GM12872 (cell line): Measurements from ENCODE around the gene CRADD.

ENCODE experiments used
- TF ChIP-seq, protein P1 (sequence below): IDR thresholded peaks from 3 replicates; pipeline ENCODE4 v1.5.1; 2011; ENCODE audit warnings: low read depth, mild to moderate bottlenecking, low read length, moderate library complexity; ENCODE audit not compliant: insufficient read depth

The CRADD gene

DNA sequence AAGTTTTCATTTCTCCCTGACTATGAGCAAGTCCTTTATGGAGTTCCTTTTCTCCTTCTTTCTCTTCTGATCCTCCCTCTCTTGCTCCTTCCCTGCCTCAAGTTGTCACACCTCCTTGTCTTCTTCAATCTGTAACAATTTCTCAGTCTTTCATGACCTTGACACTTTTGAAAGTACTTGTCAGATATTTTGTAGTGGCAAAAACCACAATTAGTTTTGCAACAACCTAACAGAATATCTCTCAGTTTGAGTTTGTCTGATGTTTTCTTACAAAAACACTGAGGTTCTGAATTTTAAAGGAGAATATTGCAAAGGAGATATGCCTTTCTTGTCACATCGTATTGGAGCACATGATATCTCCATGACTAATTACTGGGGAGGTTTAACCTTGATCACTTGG, 4.1 kb upstream of the CRADD start:
- TF ChIP-seq, protein P1, sequence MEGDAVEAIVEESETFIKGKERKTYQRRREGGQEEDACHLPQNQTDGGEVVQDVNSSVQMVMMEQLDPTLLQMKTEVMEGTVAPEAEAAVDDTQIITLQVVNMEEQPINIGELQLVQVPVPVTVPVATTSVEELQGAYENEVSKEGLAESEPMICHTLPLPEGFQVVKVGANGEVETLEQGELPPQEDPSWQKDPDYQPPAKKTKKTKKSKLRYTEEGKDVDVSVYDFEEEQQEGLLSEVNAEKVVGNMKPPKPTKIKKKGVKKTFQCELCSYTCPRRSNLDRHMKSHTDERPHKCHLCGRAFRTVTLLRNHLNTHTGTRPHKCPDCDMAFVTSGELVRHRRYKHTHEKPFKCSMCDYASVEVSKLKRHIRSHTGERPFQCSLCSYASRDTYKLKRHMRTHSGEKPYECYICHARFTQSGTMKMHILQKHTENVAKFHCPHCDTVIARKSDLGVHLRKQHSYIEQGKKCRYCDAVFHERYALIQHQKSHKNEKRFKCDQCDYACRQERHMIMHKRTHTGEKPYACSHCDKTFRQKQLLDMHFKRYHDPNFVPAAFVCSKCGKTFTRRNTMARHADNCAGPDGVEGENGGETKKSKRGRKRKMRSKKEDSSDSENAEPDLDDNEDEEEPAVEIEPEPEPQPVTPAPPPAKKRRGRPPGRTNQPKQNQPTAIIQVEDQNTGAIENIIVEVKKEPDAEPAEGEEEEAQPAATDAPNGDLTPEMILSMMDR, result no peak

DNA sequence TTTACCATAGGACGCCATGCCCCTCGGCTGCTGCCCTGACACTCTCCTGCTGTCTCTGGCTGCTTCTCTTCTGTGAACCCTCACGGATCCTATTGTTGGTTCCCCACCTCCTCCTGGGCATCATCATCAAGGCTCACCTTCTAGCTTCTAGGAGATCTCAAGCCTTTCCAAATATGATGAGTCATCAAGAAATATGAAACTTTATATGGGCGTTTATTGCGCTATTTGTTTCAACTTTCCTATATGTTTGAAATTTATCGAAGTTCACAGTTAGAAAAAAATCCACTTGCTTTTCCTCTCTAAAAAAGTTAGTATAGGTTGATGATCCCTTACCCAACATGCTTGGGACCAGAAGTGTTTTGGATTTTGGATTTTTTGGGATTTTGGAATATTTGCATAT, 2.8 kb upstream of the CRADD start:
- TF ChIP-seq, protein P1, result no peak

DNA sequence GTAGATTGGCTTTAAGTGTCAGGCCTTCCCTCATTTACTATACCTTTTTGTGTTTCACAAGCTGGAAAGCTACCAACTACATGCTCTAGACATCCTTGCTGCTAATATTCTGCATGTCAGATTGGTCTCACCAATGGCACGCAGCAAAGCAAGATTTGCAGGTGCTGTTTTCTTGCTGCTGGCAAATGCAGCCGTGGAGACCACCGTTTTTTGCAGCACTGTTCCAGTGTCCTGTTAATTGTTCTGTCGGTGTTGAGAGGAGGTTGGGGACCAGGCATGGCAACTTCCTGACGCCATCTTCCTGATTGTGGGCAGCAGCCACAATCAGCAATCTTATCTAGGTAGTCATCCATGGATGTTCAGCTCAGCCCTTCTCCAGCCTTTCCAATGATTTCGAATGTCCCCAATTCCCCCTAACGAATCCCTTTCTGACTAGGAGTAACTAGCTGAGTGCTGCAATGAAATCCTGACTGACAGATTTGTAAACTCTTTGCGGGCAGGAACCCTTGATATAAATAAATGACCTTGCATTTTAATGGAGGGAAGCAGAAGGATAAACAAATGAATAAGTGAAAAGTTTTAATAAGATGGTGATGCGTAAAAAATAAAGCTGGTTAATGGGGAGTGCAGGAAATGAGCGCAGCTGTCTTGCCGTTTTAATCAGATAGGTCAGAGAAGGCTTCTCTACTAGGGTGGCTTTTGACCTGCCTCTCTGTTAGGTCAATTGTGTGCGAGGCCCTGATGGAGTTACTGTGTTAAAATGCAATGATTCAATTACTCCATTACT, 574 bp upstream of the CRADD start:
- TF ChIP-seq, protein P1, result no peak

DNA sequence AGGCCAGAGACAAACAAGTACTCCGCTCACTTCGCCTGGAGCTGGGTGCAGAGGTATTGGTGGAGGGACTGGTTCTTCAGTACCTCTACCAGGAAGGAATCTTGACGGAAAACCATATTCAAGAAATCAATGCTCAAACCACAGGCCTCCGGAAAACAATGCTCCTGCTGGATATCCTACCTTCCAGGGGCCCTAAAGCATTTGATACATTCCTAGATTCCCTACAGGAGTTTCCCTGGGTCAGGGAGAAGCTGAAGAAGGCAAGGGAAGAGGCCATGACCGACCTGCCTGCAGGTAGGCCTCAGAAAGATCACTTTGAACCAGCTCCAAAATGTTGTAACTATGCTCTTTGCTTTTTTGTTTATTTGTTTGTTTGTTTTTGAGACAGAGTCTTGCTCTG, 1.6 kb downstream of the CRADD start:
- TF ChIP-seq, protein P1, result no peak

DNA sequence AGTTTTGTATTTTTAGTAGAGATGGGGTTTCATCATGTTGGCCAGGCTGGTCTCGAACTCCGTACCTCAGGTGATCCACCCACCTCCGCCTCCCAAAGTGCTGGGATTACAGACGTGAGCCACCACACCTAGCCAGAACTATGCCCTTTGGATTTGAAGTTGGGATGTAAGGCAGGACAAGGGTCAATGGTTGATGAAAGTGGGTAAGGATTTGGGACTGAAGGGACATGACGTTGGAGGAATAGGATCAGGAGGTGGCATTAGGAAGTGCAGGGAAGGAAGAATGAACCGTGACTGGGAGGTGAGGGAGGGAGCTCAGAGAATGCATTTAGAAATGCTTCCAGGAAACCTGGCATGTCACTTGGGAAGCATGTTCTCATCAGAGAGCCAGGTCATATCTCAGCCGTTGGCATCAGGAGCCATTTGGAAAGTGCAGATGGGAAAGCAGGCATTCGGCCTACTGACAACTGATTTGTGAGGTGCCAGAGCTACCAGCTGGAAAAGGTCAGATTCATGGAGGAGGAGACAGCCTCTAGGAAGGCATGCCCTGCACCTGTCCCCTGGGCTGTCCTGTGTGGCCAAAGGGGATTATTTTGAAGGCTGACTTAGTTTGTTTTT, 2.2 kb downstream of the CRADD start:
- TF ChIP-seq, protein P1, result no peak

DNA sequence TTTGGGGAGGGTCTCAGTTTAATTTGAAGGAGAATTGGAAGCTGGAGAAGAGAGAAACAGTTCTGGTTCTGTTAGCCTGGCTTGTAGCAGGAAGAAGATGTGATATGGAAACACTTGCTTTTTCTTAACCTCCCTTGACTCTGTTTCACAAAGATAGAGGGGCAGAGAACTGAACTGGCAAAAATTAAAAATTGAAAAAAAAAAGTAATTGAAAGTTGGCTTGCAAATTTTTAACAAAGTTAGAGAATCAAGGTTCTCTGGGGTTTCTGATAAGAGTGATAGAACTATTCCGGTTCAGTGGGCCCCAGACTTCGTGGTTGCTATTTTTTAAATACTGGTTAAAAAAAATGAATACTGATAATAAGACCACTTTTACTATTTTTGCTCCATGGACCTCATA, 2.8 kb downstream of the CRADD start:
- TF ChIP-seq, protein P1, result no peak

DNA sequence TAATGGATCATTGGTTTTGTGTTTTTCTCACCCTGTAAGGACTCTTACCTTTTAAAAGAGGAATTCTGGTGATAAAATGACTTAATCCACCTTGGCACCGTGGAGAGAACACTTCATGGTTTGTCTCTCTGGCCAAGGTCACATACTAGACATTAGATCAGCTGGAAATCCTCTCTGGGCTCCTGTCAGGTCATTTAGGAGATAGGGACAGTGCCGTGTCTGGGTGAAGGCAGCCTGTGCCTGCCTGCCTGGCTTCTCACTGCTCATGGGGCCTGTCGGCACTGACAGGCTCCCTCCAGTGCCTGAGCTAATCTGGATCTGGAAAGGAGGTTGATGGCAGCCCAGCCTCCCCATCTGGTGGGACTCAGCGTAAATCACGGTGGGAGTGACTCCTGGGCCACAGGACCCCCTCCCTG, 5.7 kb downstream of the CRADD start:
- TF ChIP-seq, protein P1, result no peak
